HG03521 (cell line): ENCODE measurements around the gene DIP2C.
"Not testable (repeated sequence)": the region's sequence is repeated elsewhere in the genome, so short reads cannot be mapped to it uniquely, and the experiment has no call there.

Experiments used
- ATAC-seq: cut with Tn5 transposase; IDR thresholded peaks from one replicate; pipeline ENCODE4 v1.9.1; 2021; ENCODE audit warnings: mild to moderate bottlenecking, moderate library complexity; ENCODE audit not compliant: unreplicated experiment

DIP2C gene

DNA sequence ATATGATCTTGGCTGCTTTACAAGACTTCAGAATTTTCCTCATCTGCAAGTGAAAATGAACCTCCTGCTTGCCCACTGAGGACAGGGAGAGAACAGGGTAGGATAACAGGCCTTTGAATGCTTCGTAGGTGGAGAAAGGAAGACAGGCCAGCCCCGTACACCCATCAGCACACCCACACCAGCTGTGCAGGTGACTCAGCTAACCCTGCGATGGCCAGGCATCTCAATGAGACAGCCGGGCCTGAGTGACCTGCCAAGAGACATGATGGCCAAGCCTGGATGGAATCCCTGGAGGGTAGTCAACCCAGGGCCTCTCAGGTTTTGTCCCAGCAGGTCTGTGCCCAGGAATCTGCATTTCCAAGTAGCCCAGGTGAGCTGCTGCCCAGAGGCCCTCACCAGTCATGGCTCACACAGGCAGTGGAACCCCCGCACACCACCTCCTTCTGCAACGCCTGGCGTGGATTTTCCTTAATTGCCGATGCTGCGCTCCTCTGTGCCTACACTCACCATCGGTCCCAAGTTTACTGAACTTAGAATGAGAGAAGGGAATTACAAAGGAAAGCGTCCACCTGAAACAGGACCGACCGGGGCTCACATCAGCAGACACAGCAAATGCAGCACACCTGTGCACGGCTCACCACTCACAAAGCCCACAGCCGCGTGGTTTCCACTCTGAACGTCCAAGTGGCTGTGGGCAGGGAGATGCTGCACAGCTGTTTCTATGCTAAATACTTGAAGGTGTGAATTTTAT lies 163.7 kb downstream of the DIP2C start:
- no peak for ATAC-seq

DNA sequence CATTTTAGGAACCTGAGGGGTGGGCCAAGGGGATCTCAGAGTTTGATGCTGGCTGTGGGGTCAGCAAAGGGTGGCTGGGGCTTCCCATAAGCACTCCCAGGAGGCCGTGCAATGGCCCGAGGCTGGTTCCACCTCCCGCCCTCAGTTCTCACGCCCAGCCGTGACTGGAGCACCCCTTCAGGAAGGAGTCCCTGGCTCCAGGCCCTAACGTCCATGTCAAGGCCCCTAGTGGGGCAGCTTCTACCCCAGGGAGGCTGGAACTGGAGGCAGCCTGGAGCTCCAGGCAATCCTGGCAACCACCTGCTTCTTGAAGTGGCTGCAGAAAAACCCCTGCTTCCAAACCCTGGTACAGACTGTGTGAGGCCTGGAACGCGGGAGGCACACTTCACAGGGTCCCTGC lies 165.5 kb downstream of the DIP2C start:
- ATAC-seq: no peak

- no peak for ATAC-seq
Observed at GRCh38 chr10:522350-522749, 167.1 kb downstream of the DIP2C start.

DNA sequence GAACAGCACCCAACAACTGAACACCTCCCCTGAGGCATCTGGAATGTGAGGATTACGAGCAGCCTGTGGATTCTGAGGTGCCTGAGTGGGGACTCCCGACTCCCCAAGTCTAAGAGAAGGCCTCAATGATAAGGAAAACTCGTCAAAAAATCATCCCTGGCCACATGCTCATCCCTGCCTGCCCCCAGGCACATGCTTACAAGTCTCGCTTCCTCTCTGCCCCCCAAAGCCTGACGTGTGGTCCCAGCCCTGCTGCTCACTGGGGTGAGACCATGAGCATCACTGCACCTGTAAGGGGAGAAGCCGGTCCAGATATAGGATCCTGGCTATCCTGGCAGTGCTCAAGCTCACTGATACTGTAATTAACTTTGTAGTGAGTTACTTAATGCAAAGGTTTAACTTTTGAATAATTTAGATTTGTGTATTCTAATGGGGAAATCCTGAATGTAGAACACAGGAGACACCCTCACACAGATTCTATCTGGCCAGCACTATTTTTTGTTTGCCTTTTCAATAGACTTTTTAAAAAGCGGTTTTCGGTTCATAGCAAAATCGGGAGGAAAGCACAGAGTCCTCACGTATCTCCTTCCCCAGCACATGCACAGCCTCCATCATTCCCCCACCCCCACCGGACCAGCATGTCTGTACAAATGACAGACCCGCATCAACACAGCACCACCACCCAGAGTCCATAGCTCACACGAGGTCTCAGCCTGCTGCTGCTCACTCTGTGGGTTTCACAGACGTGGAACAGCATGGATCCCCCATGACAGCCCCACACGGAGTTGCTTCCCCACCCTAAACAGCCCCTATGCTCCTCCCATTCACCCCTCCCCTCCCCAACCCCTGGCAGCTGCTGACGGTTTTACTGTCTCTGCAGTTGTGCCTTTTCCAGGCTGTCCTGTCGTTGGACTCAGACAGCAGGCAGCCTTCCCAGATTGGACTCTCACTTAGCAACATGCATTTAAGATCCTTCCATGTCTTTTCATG lies 167.9 kb downstream of the DIP2C start:
- ATAC-seq: no peak

- no peak for ATAC-seq
Observed at GRCh38 chr10:520402-520787, 169.1 kb downstream of the DIP2C start.

DNA sequence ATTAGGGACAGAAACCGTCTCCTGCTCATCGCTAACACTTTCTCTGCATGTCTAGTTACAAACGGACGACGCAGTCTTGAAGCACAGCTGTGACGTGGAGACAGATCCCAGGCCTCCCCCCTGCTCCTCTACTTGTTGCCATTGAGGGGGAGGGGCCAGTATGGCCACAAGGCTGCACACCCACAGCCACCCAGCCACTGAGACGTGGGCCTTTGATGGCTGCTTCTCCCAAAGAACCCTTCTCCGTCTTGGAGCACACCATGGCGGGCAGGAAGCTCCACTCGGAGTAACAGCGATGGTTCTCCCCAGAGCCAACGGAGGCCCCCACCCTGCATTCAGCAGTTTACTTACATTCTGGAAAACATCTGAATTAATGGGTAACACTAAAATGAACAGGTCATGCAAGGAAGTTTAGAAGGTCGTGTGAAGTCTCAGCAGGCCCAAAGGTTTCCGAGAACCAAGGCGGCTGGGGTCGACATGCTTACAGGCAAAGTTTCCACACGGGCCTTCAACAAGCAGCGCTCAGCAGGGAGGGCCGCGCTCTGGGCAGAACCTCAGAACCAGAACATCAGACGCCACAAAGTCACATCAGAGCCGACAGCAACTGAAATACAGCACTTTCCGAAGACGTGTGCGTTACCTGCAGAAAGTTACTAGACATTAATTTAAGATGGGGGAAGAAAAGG lies 169.6 kb downstream of the DIP2C start:
- no peak for ATAC-seq

DNA sequence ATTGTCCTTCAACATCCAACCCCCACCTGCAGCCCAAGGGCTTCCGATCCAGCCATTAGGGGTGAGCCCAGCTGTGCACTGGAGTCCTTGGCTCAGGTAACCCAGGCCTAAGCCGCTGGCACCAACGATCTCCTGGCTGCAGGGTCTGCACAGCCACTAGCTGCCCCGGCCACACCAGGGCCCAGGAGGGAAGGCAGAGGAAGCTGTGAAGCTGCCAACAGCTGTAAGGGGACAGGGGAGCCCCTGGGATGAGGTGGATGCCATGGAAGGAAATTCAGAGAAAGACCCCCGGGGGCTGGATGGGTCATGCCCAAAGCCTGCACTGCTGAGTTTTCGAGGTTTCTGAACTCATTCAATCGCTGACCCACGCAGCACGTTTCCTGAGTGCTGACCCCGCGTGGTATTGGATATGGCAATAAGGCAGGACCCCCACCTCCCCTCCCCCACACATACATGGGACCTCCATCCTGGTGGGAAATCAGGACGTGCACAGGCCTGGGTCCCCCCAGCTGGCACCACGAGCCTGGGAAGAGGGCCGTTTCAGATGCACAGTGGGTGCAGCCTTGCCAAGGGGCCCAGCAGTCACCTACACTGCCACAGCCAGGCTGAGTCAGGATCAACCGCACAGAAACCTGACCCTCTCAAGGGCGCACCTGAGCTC lies 170.3 kb downstream of the DIP2C start:
- ATAC-seq: no peak

DNA sequence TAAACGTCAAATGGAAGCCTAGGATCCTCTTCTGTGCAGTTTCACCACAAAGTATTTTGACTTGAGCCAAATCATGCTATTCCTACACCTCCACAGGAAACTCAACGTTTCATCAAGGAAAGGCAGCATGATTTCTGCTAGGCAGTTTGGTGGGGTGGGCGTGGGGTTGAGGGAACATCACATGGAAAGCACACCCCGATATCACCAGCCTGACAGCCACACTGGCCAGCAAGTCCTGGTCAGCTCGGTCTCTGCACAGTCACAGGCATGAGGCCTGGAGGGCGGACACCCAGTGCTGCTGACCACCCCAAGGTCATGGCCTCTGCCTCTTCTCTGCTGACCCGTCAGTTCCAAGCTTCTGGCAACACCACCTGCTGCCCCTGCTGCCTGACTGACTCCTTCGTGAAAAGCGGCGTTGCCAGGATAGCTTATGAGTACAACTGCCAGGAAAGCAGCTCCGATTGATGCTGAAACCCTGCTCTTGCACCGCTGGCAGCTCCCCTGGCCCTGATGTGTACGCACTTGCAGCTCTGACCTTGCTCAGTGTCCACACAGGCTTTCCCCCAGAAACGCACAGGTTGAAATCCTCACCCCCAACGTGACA lies 171.5 kb downstream of the DIP2C start:
- ATAC-seq: no peak

- no peak for ATAC-seq
Observed at GRCh38 chr10:517241-517830, 172.1 kb downstream of the DIP2C start.

- ATAC-seq: no peak
Observed at GRCh38 chr10:516764-517163, 172.7 kb downstream of the DIP2C start.

- no peak for ATAC-seq
Observed at GRCh38 chr10:515674-516073, 173.8 kb downstream of the DIP2C start.

DNA sequence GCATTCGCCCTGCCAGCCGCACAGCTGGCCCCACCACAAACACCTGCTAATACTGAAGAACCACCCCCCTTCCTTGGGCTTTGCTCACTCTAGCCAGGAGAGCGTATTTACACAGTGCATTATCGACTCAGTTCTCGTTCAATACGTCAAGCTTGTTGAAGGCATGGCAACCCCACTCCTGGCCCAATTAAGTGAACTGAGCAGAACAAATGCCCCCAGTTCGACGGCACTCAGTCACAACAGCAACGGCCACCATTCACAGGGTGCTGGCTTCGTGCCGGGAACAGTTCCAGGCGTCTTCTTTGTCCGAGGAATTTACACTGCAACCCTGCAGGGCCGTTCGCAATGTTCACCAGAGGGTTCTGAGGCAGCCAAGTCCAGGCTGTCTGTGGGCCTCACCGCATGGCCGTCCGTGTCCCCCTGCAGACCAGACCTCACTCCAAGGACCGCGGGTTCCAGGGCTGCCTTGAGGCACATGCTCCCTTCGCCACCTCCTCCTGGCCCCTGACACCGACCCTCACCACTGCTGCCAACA lies 175.3 kb downstream of the DIP2C start:
- no peak for ATAC-seq

DNA sequence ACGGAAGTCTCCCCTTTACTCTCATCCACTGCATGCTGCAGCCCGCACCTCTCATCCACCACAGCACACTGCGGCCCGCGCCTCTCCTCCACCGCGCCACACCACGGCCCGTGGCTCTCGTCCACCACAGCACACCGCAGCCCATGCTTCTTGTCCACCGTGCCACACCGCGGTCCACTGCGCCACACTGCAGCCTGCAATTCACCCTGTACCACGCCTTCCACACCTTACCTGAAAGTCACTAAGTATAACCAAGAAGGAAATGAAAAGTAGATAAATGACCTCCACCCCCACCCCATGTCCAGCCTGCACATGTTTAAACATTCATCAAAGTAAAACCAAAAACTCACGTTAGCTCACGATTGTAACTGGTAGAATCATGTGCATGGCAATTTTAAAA lies 176.1 kb downstream of the DIP2C start:
- no peak for ATAC-seq

GRCh38 chr10:512661-513060 lies 176.8 kb downstream of the DIP2C start:
- ATAC-seq: not testable (repeated sequence)

DNA sequence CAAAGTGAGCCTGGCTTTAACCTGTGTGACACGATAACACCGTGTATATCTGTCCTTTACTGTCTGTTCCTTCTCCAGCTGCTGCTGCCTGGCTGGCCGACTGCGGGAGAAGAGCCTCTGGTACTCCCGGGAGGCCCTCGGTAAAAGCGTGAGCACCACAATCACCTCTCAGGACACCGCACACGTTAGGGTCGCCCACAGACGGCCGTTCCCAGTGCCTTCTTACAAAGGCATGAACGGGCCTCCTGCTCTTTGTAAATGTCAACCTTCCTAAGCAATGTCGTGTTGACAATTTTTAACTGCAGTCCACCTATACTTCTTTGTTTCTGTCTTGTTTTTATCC lies 177.6 kb downstream of the DIP2C start:
- no peak for ATAC-seq

DNA sequence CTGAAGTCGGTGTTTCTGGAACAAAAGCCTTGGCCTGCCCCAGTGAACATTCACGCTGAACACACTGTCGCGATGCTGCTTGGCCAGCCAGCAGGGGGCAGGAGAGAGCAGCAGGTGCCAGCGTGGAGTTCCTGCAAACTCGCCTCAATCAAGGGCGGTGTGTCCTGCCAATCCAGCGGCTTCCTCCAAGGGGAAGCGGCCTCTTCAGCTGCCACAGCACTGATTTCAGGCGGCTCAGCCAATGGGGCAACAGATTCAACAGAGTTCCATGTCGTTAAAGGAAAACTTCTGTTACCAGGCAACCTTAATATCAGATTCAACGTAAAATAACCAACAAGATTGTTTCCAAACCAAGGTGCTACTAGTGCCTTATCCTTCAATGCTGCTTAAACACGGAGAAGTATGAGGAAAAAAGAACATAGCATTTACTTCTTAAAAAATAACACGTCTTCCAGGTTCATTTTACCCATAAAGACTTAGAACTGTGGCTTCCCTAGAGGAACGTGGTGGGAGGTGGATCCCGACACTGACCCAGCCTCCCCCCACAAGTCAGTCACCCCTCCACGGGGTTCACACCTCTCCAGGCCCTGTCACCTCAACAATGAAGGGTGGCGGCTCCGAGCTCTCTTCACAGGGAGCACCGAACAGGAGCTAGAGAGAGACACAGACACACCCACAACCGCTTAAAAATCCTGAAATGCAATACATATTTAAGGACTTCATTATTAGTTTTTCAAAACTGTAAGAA lies 178.2 kb downstream of the DIP2C start:
- ATAC-seq: no peak

DNA sequence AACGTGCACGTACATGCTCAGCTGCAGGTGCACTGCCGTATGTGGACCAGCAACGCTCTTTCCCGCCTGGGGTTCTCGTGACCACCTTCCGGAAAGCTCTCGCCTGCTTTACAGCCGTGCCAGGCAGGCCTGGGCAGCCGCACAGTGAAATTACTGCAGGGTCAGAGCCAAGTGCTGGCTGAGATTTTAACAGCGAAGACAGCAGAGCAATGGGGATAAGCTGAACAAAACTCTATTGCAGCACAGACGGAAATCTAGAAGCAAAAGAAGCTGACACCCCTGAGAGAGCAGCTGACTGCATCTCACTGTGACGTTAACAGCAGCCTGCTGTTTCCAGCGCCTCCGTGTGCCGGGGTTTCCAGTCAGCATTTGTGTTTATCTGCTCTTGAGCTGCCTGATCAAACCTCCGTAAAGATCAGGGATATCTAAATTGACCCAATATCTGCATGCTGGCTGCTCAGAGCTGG lies 179.0 kb downstream of the DIP2C start:
- ATAC-seq: no peak

- no peak for ATAC-seq
Observed at GRCh38 chr10:509361-510102, 179.9 kb downstream of the DIP2C start.
